Mesendoderm (in vitro differentiated cells): ENCODE data around the gene TTYH3.

ENCODE experiments used
- DNase-seq: peaks from one replicate; pipeline ENCODE4 v3.0.0; 2013
- H2AK5ac ChIP-seq: 2 replicates; pipeline ENCODE4 v1.6.1; 2013; ENCODE audit warnings: low read length, inconsistent platforms
- H2BK120ac ChIP-seq: 2 replicates; pipeline ENCODE4 v1.6.1; 2013; ENCODE audit warnings: low read depth, mild to moderate bottlenecking, low read length, moderate library complexity, mixed read lengths
- H2BK15ac ChIP-seq: replicated peaks from 2 replicates; pipeline ENCODE4 v1.6.1; 2013; ENCODE audit warnings: low read depth, mild to moderate bottlenecking, moderate library complexity
- H2BK5ac ChIP-seq: 2 replicates; pipeline ENCODE4 v1.6.1; 2013; ENCODE audit warnings: low read length, inconsistent platforms
- H3K18ac ChIP-seq: 2 replicates; pipeline ENCODE4 v1.6.1; 2013; ENCODE audit warnings: mild to moderate bottlenecking, low read length, mixed read lengths
- H3K23ac ChIP-seq: one replicate; pipeline ENCODE4 v1.6.1; 2013; ENCODE audit warnings: low read length
- H3K27ac ChIP-seq: 2 replicates; pipeline ENCODE4 v1.5.1; 2013; ENCODE audit warnings: low read depth, mild to moderate bottlenecking, inconsistent platforms, low read length, moderate library complexity
- H3K27me3 ChIP-seq: 2 replicates; pipeline ENCODE4 v1.6.1; 2013; ENCODE audit warnings: low read length, control low read depth, mild to moderate bottlenecking, inconsistent platforms; ENCODE audit not compliant: insufficient read depth, poor library complexity
- H3K36me3 ChIP-seq: 2 replicates; pipeline ENCODE4 v1.6.1; 2013; ENCODE audit warnings: low read length, inconsistent platforms; ENCODE audit not compliant: control insufficient read depth, insufficient read depth
- H3K4ac ChIP-seq: one replicate; pipeline ENCODE4 v1.6.1; 2013; ENCODE audit warnings: low read depth, mild to moderate bottlenecking, low read length, moderate library complexity
- H3K4me1 ChIP-seq: 2 replicates; pipeline ENCODE4 v1.6.1; 2013; ENCODE audit warnings: low read depth, low read length, inconsistent platforms; ENCODE audit not compliant: control insufficient read depth
- H3K4me2 ChIP-seq: 2 replicates; pipeline ENCODE4 v1.6.1; 2013; ENCODE audit warnings: low read length
- H3K4me3 ChIP-seq: 2 replicates; pipeline ENCODE4 v1.5.1; 2013; ENCODE audit warnings: mild to moderate bottlenecking, low read length
- H3K56ac ChIP-seq: one replicate; pipeline ENCODE4 v1.6.1; 2013; ENCODE audit warnings: low read length
- H3K79me1 ChIP-seq: 2 replicates; pipeline ENCODE4 v1.6.1; 2013; ENCODE audit warnings: low read length, inconsistent platforms
- H3K79me2 ChIP-seq: 2 replicates; pipeline ENCODE4 v1.6.1; 2013; ENCODE audit warnings: mild to moderate bottlenecking, low read length; ENCODE audit not compliant: control insufficient read depth, insufficient read depth
- H3K9ac ChIP-seq: 2 replicates; pipeline ENCODE4 v1.6.1; 2013; ENCODE audit warnings: low read length, inconsistent platforms
- H4K5ac ChIP-seq: one replicate; pipeline ENCODE4 v1.6.1; 2013; ENCODE audit warnings: low read length
- H4K8ac ChIP-seq: one replicate; pipeline ENCODE4 v1.6.1; 2013; ENCODE audit warnings: low read depth, mild to moderate bottlenecking, control low read depth, low read length, moderate library complexity
- WGBS: extraction: QIAGEN DNeasy Blood & Tissue Kit; methylation state at CpG from one replicate; pipeline ENCODE4 v1.1.7; 2013; ENCODE audit warnings: low lambda C conversion rate, missing lambda C conversion rate; ENCODE audit not compliant: insufficient coverage; ENCODE audit errors: extremely low coverage; 5-methylcytosine and 5-hydroxymethylcytosine counted together

The TTYH3 gene

DNA sequence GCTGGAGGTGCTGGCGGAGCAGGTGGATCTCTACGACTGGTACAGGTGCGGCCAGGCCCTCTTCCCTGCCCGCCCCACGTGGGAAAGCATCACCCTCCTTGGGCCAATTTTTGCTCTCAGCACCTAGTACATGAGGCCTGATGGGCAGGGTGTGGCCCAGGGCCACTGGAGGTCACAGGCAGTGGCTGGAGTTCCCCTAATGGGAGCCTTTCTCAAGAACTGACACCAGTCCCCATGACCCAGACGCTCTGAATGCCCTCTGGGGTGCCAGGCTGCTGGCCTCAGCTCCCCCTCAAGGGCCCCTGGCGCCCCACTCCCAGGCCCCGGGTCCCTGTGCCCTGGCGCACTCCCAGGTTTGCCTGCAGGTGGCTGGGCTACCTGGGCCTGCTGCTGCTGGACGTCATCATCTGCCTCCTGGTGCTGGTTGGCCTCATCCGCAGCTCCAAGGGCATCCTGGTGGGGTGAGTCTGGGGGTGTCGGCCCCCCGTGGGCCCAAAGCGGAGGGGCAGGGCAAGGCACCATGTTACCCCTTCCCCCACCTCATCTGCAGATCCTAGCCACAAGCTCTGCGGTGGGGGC lies 15.9 kb downstream of the TTYH3 start:
- Histone ChIP-seq H3K27ac (no peak overlapping the region), H3K9ac (no peak overlapping the region), H3K79me2 (peaks cover 17% of the 10 kb centered on the region), H3K18ac (no peak overlapping the region), H3K79me1 (peaks cover 16% of the 10 kb centered on the region), H2BK5ac (no peak overlapping the region), H3K27me3 (no peaks in the 10 kb centered on the region), H3K4ac (no peak overlapping the region), H3K4me1 (peaks cover 15% of the 10 kb centered on the region), H4K8ac (no peak overlapping the region), H2BK120ac (no peak overlapping the region), H2BK15ac (no peak overlapping the region), H3K4me2 (no peak overlapping the region), H3K4me3 (no peak overlapping the region), H2AK5ac (no peak overlapping the region), H3K23ac (no peak overlapping the region), H3K36me3 (peaks cover 15% of the 10 kb centered on the region), H4K5ac (no peak overlapping the region), H3K56ac (no peak overlapping the region)
- WGBS = no CpG with 5 or more reads among the region's 15 CpGs
- no peak for DNase-seq

DNA sequence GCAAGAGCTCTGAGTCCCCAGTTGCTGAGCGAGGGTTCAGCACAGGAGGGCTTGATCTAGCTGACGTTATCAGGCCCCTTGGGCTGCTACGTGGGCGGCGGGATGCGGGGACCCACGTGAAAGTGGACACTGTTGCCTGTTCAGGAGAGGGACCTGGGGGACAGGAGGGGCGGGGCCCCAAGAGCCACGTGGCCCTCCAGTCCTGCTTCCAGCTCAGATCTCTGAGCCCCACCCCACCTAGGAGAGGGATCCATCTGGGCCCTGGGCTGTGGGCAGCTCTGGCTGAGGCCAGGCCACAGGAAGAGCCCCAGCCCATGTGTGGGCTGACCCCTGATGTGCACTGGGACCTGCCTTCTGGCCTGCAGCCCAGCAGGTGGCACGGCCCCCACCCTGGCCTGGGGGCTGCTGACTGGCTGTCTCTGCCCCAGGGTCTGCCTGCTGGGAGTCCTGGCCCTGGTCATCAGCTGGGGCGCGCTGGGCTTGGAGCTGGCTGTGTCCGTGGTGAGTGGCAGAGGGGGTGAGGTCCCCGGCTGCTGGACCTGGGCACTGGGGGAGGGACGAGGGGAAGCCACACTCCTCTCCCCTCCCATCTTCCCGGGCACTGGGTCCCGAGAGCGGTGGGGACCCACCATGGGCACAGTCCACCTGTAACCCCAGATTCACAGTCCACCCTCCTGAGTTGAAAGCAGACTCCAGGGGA lies 17.5 kb downstream of the TTYH3 start:
- no peak for DNase-seq
- peaks cover 15% of the 10 kb centered on the region for H3K36me3 ChIP-seq
- H3K9ac ChIP-seq = no peak overlapping the region
- no peak overlapping the region for H4K5ac ChIP-seq
- H3K79me2 ChIP-seq = peaks cover 6% of the 10 kb centered on the region
- no peak overlapping the region for H2AK5ac ChIP-seq
- no peak overlapping the region for H2BK5ac ChIP-seq
- no peak overlapping the region for H4K8ac ChIP-seq
- no peak overlapping the region for H3K27ac ChIP-seq
- H3K56ac ChIP-seq = no peak overlapping the region
- H3K23ac ChIP-seq = no peak overlapping the region
- H3K4ac ChIP-seq = no peak overlapping the region
- H3K4me2 ChIP-seq = no peak overlapping the region
- H3K4me3 ChIP-seq = no peak overlapping the region
- no peak overlapping the region for H2BK120ac ChIP-seq
- peaks cover 9% of the 10 kb centered on the region for H3K79me1 ChIP-seq
- peaks cover 15% of the 10 kb centered on the region for H3K4me1 ChIP-seq
- H3K27me3 ChIP-seq = no peaks in the 10 kb centered on the region
- H3K18ac ChIP-seq = no peak overlapping the region
- no CpG with 5 or more reads among the region's 18 CpGs for WGBS
- no peak overlapping the region for H2BK15ac ChIP-seq

GRCh38 chr7:2649991-2650390 lies 18.2 kb downstream of the TTYH3 start:
- Histone ChIP-seq H3K4me3 (no peak overlapping the region), H3K4me2 (no peak overlapping the region), H2BK120ac (no peak overlapping the region), H3K27ac (no peak overlapping the region), H4K8ac (no peak overlapping the region), H3K79me1 (peaks cover 9% of the 10 kb centered on the region), H4K5ac (no peak overlapping the region), H3K9ac (no peak overlapping the region), H3K4me1 (peaks cover 9% of the 10 kb centered on the region), H2BK5ac (no peak overlapping the region), H3K27me3 (no peaks in the 10 kb centered on the region), H3K23ac (no peak overlapping the region), H3K18ac (no peak overlapping the region), H2BK15ac (no peak overlapping the region), H3K36me3 (peaks cover 15% of the 10 kb centered on the region), H3K56ac (no peak overlapping the region), H3K4ac (no peak overlapping the region), H2AK5ac (no peak overlapping the region), H3K79me2 (peaks cover 3% of the 10 kb centered on the region)
- no CpG with 5 or more reads among the region's 11 CpGs for WGBS
- DNase-seq = no peak

DNA sequence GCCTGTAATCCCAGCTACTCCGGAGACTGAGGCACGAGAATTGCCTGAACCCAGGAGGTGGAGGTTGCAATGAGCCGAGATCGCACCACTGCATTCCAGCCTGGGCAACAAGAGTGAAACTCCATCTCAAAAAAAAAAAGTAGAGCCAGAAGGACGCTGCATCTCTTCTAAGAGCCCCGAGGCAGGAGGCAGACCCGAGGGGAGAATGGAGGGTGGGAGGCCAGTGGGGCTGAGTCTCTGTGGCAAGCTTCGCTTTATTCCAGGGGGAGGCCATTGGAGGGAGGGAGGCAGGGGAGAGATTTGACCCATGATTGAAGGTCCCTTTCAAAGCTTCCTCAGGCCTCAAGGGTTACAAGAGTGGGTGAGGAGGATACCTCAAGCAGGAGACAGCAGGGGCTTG lies 18.7 kb downstream of the TTYH3 start:
- H3K79me2 ChIP-seq = peaks cover 3% of the 10 kb centered on the region
- no peak overlapping the region for H2BK15ac ChIP-seq
- no peak overlapping the region for H3K9ac ChIP-seq
- DNase-seq = no peak
- no peak overlapping the region for H2AK5ac ChIP-seq
- no peak overlapping the region for H3K23ac ChIP-seq
- no peak overlapping the region for H2BK120ac ChIP-seq
- H3K36me3 ChIP-seq = peaks cover 16% of the 10 kb centered on the region
- H3K27me3 ChIP-seq = no peaks in the 10 kb centered on the region
- no peak overlapping the region for H3K4me3 ChIP-seq
- peaks cover 5% of the 10 kb centered on the region for H3K4me1 ChIP-seq
- H3K18ac ChIP-seq = no peak overlapping the region
- H3K27ac ChIP-seq = no peak overlapping the region
- H4K8ac ChIP-seq = no peak overlapping the region
- H3K4me2 ChIP-seq = no peak overlapping the region
- no peak overlapping the region for H4K5ac ChIP-seq
- WGBS = no CpG with 5 or more reads among the region's 8 CpGs
- no peak overlapping the region for H3K4ac ChIP-seq
- peaks cover 9% of the 10 kb centered on the region for H3K79me1 ChIP-seq
- H2BK5ac ChIP-seq = no peak overlapping the region
- H3K56ac ChIP-seq = no peak overlapping the region

DNA sequence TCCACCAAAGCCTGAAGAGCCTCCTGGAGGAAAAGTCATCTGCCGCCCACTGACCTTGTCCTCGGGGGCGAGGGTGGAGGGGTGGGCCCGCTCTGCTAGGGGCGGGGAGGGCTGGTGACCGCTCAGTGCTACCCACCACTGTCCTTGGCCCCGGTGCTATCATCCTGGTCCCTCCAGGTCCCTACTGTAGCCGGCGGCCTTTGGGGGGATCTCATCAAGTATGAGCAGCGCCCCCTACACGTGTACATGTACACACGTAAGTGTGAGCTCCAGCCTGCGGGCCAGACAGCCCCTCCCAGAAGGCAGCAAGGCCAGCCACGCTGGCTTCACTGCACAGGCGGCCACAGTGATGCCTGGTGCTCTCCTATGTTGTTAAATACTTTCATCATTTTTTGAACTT lies 19.6 kb downstream of the TTYH3 start:
- Histone ChIP-seq H3K56ac (no peak overlapping the region), H2AK5ac (no peak overlapping the region), H3K4me2 (no peak overlapping the region), H3K27ac (no peak overlapping the region), H3K27me3 (no peaks in the 10 kb centered on the region), H3K18ac (no peak overlapping the region), H2BK15ac (no peak overlapping the region), H3K79me1 (peaks cover 4% of the 10 kb centered on the region), H4K5ac (no peak overlapping the region), H2BK120ac (no peak overlapping the region), H4K8ac (no peak overlapping the region), H3K9ac (no peak overlapping the region), H3K23ac (no peak overlapping the region), H3K79me2 (no peaks in the 10 kb centered on the region), H3K4me3 (no peak overlapping the region), H3K4ac (no peak overlapping the region), H3K36me3 (peaks cover 23% of the 10 kb centered on the region), H2BK5ac (no peak overlapping the region), H3K4me1 (peaks cover under 1% of the 10 kb centered on the region)
- no CpG with 5 or more reads among the region's 15 CpGs for WGBS
- DNase-seq = no peak
